Nephron (organoid): ENCODE data around the gene ZC3H14.

Experiments used
- H3K27ac Mint-ChIP-seq, 3 experiments: 2 replicates each; pipeline ENCODE4 v1.8.0; 2020; ENCODE audit warnings: mixed read lengths in 3 of 3, mild to moderate bottlenecking in 2 of 3, moderate library complexity in 1 of 3
- H3K27me3 Mint-ChIP-seq: 2 replicates; pipeline ENCODE4 v1.8.0; 2021; ENCODE audit warnings: low read depth, mild to moderate bottlenecking, moderate library complexity, mixed read lengths
- H3K36me3 Mint-ChIP-seq: 2 replicates; pipeline ENCODE4 v1.8.0; 2020; ENCODE audit warnings: low read depth, mixed read lengths
- H3K4me1 Mint-ChIP-seq: 2 replicates; pipeline ENCODE4 v1.8.0; 2020; ENCODE audit warnings: mixed read lengths
- H3K4me3 Mint-ChIP-seq, 3 experiments: 2 replicates each; pipeline ENCODE4 v1.8.0; 2020; ENCODE audit warnings: mild to moderate bottlenecking in 3 of 3, mixed read lengths in 3 of 3, moderate library complexity in 2 of 3
- H3K9me3 Mint-ChIP-seq: 2 replicates; pipeline ENCODE4 v1.8.0; 2020; ENCODE audit warnings: mixed read lengths
- TF ChIP-seq, protein P1 (sequence below), 3 experiments: fragments of 200-600 bp; sonication (generic); IDR thresholded peaks; one replicate each; pipeline ENCODE4 v1.5.0; 2021; ENCODE audit warnings: antibody characterized with exemption in 3 of 3; ENCODE audit not compliant: unreplicated experiment in 3 of 3

The ZC3H14 gene

DNA sequence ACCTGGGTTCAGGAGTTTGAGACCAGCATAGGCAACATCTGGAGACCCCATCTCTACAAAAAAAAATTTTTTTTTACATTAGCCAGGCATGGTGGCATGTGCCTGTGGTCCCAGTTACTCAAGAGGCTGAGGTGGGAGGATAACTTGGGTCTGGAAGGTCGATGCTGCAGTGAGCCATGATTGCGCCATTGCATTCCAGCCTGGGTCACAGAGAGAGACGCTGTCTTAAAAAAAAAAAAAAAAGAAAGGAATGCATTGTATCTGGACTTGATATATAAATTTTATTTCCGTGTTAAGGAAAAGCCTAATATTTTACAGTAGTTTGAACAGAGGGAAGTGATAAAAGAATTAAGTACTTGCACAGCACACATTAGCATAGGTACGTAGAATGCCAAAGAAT, 97.2 kb downstream of the ZC3H14 start:
- Mint-ChIP-seq H3K9me3 (peaks cover 13% of the 10 kb centered on the region), H3K27ac (no peak overlapping the region), H3K27me3 (peaks cover 2% of the 10 kb centered on the region), H3K4me3 (no peak overlapping the region), H3K4me1 (no peaks in the 10 kb centered on the region), H3K36me3 (peaks cover 3% of the 10 kb centered on the region)
- TF ChIP-seq, protein P1, sequence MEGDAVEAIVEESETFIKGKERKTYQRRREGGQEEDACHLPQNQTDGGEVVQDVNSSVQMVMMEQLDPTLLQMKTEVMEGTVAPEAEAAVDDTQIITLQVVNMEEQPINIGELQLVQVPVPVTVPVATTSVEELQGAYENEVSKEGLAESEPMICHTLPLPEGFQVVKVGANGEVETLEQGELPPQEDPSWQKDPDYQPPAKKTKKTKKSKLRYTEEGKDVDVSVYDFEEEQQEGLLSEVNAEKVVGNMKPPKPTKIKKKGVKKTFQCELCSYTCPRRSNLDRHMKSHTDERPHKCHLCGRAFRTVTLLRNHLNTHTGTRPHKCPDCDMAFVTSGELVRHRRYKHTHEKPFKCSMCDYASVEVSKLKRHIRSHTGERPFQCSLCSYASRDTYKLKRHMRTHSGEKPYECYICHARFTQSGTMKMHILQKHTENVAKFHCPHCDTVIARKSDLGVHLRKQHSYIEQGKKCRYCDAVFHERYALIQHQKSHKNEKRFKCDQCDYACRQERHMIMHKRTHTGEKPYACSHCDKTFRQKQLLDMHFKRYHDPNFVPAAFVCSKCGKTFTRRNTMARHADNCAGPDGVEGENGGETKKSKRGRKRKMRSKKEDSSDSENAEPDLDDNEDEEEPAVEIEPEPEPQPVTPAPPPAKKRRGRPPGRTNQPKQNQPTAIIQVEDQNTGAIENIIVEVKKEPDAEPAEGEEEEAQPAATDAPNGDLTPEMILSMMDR (IDR thresholded peaks at IDR 0.05; ENCODE audit: unreplicated experiment in 3 of 3) = no peak

- Mint-ChIP-seq H3K4me1 (no peaks in the 10 kb centered on the region), H3K9me3 (peaks cover 16% of the 10 kb centered on the region), H3K27ac (no peak overlapping the region), H3K36me3 (no peaks in the 10 kb centered on the region), H3K27me3 (peaks cover 9% of the 10 kb centered on the region), H3K4me3 (no peak overlapping the region)
- TF ChIP-seq, protein P1 (IDR thresholded peaks at IDR 0.05; ENCODE audit: unreplicated experiment in 3 of 3) = peak; percentile 74 to 85 (median 77)
Observed at GRCh38 chr14:88667555-88668273, 104.9 kb downstream of the ZC3H14 start.

- no peaks in the 10 kb centered on the region for H3K4me1 Mint-ChIP-seq
- no peak overlapping the region for H3K27ac Mint-ChIP-seq
- H3K27me3 Mint-ChIP-seq = peaks cover 9% of the 10 kb centered on the region
- no peak overlapping the region for H3K4me3 Mint-ChIP-seq
- TF ChIP-seq, protein P1 (IDR thresholded peaks at IDR 0.05; ENCODE audit: unreplicated experiment in 3 of 3) = no peak
- H3K36me3 Mint-ChIP-seq = no peaks in the 10 kb centered on the region
- H3K9me3 Mint-ChIP-seq = peaks cover 20% of the 10 kb centered on the region
Observed at GRCh38 chr14:88668448-88669116, 105.7 kb downstream of the ZC3H14 start.

- no peaks in the 10 kb centered on the region for H3K36me3 Mint-ChIP-seq
- no peak overlapping the region for H3K4me3 Mint-ChIP-seq
- TF ChIP-seq, protein P1 (IDR thresholded peaks at IDR 0.05; ENCODE audit: unreplicated experiment in 3 of 3) = no peak
- no peak overlapping the region for H3K27ac Mint-ChIP-seq
- H3K27me3 Mint-ChIP-seq = peaks cover 9% of the 10 kb centered on the region
- peaks cover 23% of the 10 kb centered on the region for H3K9me3 Mint-ChIP-seq
- no peaks in the 10 kb centered on the region for H3K4me1 Mint-ChIP-seq
Observed at GRCh38 chr14:88669346-88669745, 106.5 kb downstream of the ZC3H14 start.
